K562 (cell line): ENCODE measurements around the gene LTBR. TPM values are rescaled to one million over a fixed set of nuclear protein-coding genes. Genes with fewer than 3 reads are reported as not detected.

ENCODE experiments used
- ETS1 ChIP-seq: conservative IDR thresholded peaks from 2 replicates; pipeline ENCODE4 v1.6.1; 2011; ENCODE audit warnings: low read depth, mild to moderate bottlenecking, low read length; ENCODE audit not compliant: control insufficient read depth
- KLF1 ChIP-seq: fragments of 450-650 bp; IDR thresholded peaks from 2 replicates; pipeline ENCODE4 v1.6.1; 2016; ENCODE audit warnings: missing genetic modification characterization, missing compliant biosample characterization
- MAZ ChIP-seq, 2 experiments: fragments of 450-650 bp in 1 of 2; sonication (generic) in 1 of 2; formaldehyde crosslinking; IDR thresholded peaks in 1 of 2; conservative IDR thresholded peaks in 1 of 2; 2 replicates each; pipeline versions ENCODE4 v1.4.0 to v1.5.0; 2020; ENCODE audit warnings: mild to moderate bottlenecking in 1 of 2, missing genetic modification reagents in 1 of 2
- MBD2 ChIP-seq: sonication (generic); IDR thresholded peaks from 2 replicates; pipeline ENCODE4 v1.6.1; 2016; ENCODE audit warnings: low read depth, borderline replicate concordance
- MTA3 ChIP-seq: fragments of 450-650 bp; formaldehyde crosslinking; IDR thresholded peaks from 2 replicates; pipeline ENCODE4 v1.6.1; 2017; ENCODE audit warnings: mild to moderate bottlenecking, borderline replicate concordance
- NR3C1 ChIP-seq: sonication (generic); formaldehyde crosslinking; IDR thresholded peaks from 2 replicates; pipeline ENCODE4 v1.8.1; 2022; ENCODE audit warnings: missing genetic modification reagents
- PATZ1 ChIP-seq: fragments of 250-450 bp; sonication (Bioruptor Pico); IDR thresholded peaks from 2 replicates; pipeline ENCODE4 v1.5.0; 2020; ENCODE audit warnings: mild to moderate bottlenecking, borderline replicate concordance
- SFPQ ChIP-seq: fragments of 200-400 bp; formaldehyde crosslinking; IDR thresholded peaks from 2 replicates; pipeline ENCODE4 v1.6.1; 2017; ENCODE audit warnings: mild to moderate bottlenecking, low read depth, low read length, moderate library complexity
- ZKSCAN3 ChIP-seq: fragments of 250-450 bp; sonication (Bioruptor Pico); IDR thresholded peaks from 2 replicates; pipeline ENCODE4 v1.4.0; 2020
- ZNF174 ChIP-seq: fragments of 250-450 bp; sonication (Bioruptor Pico); IDR thresholded peaks from 2 replicates; pipeline ENCODE4 v1.4.0; 2020; ENCODE audit warnings: mild to moderate bottlenecking
- ZNF232 ChIP-seq: sonication (generic); formaldehyde crosslinking; IDR thresholded peaks from 2 replicates; pipeline ENCODE4 v1.8.0; 2022; ENCODE audit warnings: mild to moderate bottlenecking, missing genetic modification reagents
- ZNF263 ChIP-seq: sonication (generic); formaldehyde crosslinking; IDR thresholded peaks from 2 replicates; pipeline ENCODE4 v1.8.0; 2022; ENCODE audit warnings: mild to moderate bottlenecking, missing genetic modification reagents, borderline replicate concordance
- ZNF436 ChIP-seq: fragments of 250-450, 450-650 bp; sonication (Bioruptor Pico); formaldehyde crosslinking; IDR thresholded peaks from 2 replicates; pipeline ENCODE4 v1.7.0; 2020; ENCODE audit warnings: mild to moderate bottlenecking
- ZNF699 ChIP-seq: fragments of 250-450 bp; sonication (Bioruptor Pico); IDR thresholded peaks from 2 replicates; pipeline ENCODE4 v1.8.0; 2021; ENCODE audit warnings: mild to moderate bottlenecking, moderate library complexity; ENCODE audit not compliant: insufficient replicate concordance
- polyA plus RNA-seq, 8 experiments: library from polyadenylated mRNA; depleted of rRNA in 4 of 8; stranded (reverse) in 5 of 8; unstranded in 3 of 8; fragments of >200 nt; fragmentation: Nextera tagmentation in 2 of 8; fragmentation: Illumina TruSeq in 1 of 8; extraction: Ambion mirVana in 2 of 8; extraction: Trizol in 1 of 8; gene quantifications; 2 replicates each; pipeline versions ENCODE4 v1.2.1 to v1.2.3, GENCODE V29; 2011 to 2014; ENCODE audit warnings: inconsistent platforms in 1 of 8, missing spikeins in 1 of 8
- total RNA-seq, 7 experiments: library from RNA; depleted of rRNA in 6 of 7; stranded (reverse); fragments of >200 nt in 6 of 7; fragmentation: Illumina TruSeq in 2 of 7; extraction: Trizol in 2 of 7; gene quantifications; 2 replicates each; pipeline versions ENCODE4 v1.2.1 to v1.2.3, GENCODE V29; 2011 to 2021; ENCODE audit warnings: low replicate concordance in 1 of 7
- TF ChIP-seq, protein P1 (sequence below): sonication (generic); formaldehyde crosslinking; IDR thresholded peaks from 2 replicates; pipeline ENCODE4 v1.8.1; 2023; ENCODE audit warnings: mild to moderate bottlenecking, missing genetic modification reagents, moderate library complexity
- TF ChIP-seq, protein P2 (sequence below): fragments of 450-650 bp; formaldehyde crosslinking; IDR thresholded peaks from 2 replicates; pipeline ENCODE4 v1.4.0; 2020; ENCODE audit warnings: mild to moderate bottlenecking, moderate library complexity

Gene LTBR
- total and polyA plus RNA-seq, 9 of the 15 experiments (the other 6 are each of a cell fraction or from before 2014, with no cell fraction given): 0.96 to 69.0 (median 35.3) TPM

- TF ChIP-seq PATZ1 (CRISPR knock-in tag): no peak
- TF ChIP-seq MTA3: peak; percentile 36; the same call in 1 of the 2 replicates
- TF ChIP-seq, protein P1, sequence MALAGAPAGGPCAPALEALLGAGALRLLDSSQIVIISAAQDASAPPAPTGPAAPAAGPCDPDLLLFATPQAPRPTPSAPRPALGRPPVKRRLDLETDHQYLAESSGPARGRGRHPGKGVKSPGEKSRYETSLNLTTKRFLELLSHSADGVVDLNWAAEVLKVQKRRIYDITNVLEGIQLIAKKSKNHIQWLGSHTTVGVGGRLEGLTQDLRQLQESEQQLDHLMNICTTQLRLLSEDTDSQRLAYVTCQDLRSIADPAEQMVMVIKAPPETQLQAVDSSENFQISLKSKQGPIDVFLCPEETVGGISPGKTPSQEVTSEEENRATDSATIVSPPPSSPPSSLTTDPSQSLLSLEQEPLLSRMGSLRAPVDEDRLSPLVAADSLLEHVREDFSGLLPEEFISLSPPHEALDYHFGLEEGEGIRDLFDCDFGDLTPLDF (CRISPR knock-in tag): no peak
- no peak for TF ChIP-seq ZNF699
- TF ChIP-seq ZNF436: no peak
- no peak; the same call in 1 of the 2 replicates for TF ChIP-seq ZNF263 (CRISPR knock-in tag)
- TF ChIP-seq MBD2: no peak
- no peak for TF ChIP-seq KLF1 (tag)
- TF ChIP-seq NR3C1 (CRISPR knock-in tag): no peak
- TF ChIP-seq MAZ (CRISPR knock-in tag; conservative IDR thresholded peaks at IDR 0.05 in 1 of 2, IDR thresholded peaks at IDR 0.05 in 1 of 2): peak; percentile 42 to 55; a peak in 3 of 4 replicates
- no peak for TF ChIP-seq ZNF174 (CRISPR knock-in tag)
- TF ChIP-seq ZKSCAN3 (CRISPR knock-in tag): no peak
- TF ChIP-seq SFPQ: no peak
- no peak; the same call in 1 of the 2 replicates for TF ChIP-seq ETS1
- TF ChIP-seq, protein P2, sequence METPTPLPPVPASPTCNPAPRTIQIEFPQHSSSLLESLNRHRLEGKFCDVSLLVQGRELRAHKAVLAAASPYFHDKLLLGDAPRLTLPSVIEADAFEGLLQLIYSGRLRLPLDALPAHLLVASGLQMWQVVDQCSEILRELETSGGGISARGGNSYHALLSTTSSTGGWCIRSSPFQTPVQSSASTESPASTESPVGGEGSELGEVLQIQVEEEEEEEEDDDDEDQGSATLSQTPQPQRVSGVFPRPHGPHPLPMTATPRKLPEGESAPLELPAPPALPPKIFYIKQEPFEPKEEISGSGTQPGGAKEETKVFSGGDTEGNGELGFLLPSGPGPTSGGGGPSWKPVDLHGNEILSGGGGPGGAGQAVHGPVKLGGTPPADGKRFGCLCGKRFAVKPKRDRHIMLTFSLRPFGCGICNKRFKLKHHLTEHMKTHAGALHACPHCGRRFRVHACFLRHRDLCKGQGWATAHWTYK: 0 out of 2 replicates have a peak, but pooled peaks have one; percentile 59
- TF ChIP-seq ZNF232 (CRISPR knock-in tag): no peak
These were observed 42.4 kb upstream of the LTBR start, which contains the start of gene TNFRSF1A (continued) for GRCh38 chr12:6341417-6342139.
